Right cardiac atrium (tissue), 5 donors: ENCODE results near the gene USP28. TPM values are rescaled to one million over a fixed set of nuclear protein-coding genes. Genes with fewer than 3 reads are reported as not detected.

Experiments
- ATAC-seq, 2 donors: fragments of 200-7000 bp; cut with Tn5 transposase; one replicate each; pipeline versions ENCODE4 v1.8.0 to v1.9.1; 2020; ENCODE audit warnings: moderate library complexity in 2 of 2, mild to moderate bottlenecking in 1 of 2
- DNase-seq, 3 donors: peaks; one replicate each; pipeline ENCODE4 v3.0.0-alpha.2; 2020
- H3K27ac ChIP-seq: one replicate; pipeline ENCODE4 v1.5.1; 2013; ENCODE audit warnings: mild to moderate bottlenecking, low read length, control low read depth, moderate library complexity
- H3K27me3 ChIP-seq: one replicate; pipeline ENCODE4 v1.6.1; 2013; ENCODE audit not compliant: control insufficient read depth, insufficient read depth
- H3K4me1 ChIP-seq: one replicate; pipeline ENCODE4 v1.6.1; 2013; ENCODE audit warnings: low read length; ENCODE audit not compliant: control insufficient read depth, insufficient read depth
- H3K4me3 ChIP-seq: one replicate; pipeline ENCODE4 v1.5.1; 2013; ENCODE audit warnings: low read length, control low read depth
- H3K9me3 ChIP-seq: one replicate; pipeline ENCODE4 v1.6.1; 2013; ENCODE audit warnings: low read length; ENCODE audit not compliant: control insufficient read depth
- WGBS: extraction: QIAGEN DNeasy Blood & Tissue Kit; methylation state at CpG from one replicate; pipeline ENCODE4 v1.1.7; 2013; 5-methylcytosine and 5-hydroxymethylcytosine counted together
- intact Hi-C, 4 donors: fragments of 100-400 bp; cut with DNase I; formaldehyde crosslinking; loops; one replicate each; pipeline versions ENCODE4 v1.11.0 to v1.14.0; 2022 to 2023
- polyA plus RNA-seq: library from polyadenylated mRNA; stranded (reverse); fragments of 200-250 nt; gene quantifications from one replicate; pipeline ENCODE4 v1.2.3, GENCODE V29; 2013
- total RNA-seq, 4 donors: library from RNA; stranded (reverse); fragmentation: NEBNext Ultra II Directional; extraction: Animal tissue kit (Norgen Biotek cat#: 25700); gene quantifications; one replicate each; pipeline ENCODE4 v1.2.1, GENCODE V29; 2021
- donor health status: healthy with polysubstance abuse.
- donor health status: DM: no; HTN: yes; CAD: no.
- donor health status: DM: no; HTN: no; CAD: no.
- donor health status: DM: no; HTN: yes; CAD: no; lungs with severe emphysema.
- donor health status: DM: yes; HTN: yes; CAD: no.

USP28 gene
- total and polyA plus RNA-seq, 5 donors = 39.8 to 109 (median 99.3) TPM

DNA sequence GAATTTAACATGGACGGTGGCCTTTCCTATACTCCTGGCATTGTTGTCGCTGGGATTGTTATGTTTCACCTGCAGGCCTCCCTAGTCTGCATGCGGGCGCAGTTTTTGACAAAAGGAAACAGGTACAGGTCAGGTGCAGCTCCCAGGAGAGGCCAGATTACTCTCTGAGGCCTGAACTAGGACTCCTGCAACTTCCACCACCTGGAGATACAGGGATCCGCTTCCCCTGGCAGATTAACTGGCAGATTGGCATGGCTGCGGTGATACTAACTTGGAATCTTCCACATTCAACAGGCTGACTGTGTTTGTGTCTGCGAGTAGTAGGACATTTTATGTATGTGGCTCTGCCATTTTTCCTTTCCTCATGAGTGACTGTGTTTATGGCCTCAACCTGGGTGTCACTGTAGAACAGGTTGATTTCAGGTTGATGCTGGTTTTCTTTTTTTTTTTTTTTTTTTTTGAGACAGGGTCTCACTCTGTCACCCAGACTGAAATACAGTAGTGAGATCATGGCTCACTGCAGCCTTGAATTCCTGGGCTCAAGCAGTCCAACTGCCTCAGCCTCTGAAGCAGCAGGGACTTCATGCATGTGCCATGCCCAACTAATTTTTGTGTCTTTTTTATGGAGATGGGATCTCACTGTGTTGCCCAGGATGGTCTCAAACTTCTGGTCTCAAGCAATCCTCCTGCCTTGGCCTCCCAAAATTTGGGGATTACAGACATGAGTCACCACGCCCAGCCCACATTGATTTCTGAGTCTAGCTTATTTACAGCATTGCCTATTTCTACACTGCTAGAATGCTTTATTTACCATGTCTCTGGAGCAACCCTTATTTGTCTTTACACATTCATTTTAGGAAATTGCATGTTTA, 1.7 kb upstream of the USP28 start:
- H3K4me3 ChIP-seq = no peak overlapping the region
- intact Hi-C loops = no loop called here
- no peaks in the 10 kb centered on the region for H3K27me3 ChIP-seq
- ATAC-seq = no peak
- no peaks in the 10 kb centered on the region for H3K9me3 ChIP-seq
- WGBS = 96% methylated on average over 8 of the region's 8 CpGs
- H3K4me1 ChIP-seq = no peaks in the 10 kb centered on the region
- no peak overlapping the region for H3K27ac ChIP-seq
- DNase-seq = no peak

DNA sequence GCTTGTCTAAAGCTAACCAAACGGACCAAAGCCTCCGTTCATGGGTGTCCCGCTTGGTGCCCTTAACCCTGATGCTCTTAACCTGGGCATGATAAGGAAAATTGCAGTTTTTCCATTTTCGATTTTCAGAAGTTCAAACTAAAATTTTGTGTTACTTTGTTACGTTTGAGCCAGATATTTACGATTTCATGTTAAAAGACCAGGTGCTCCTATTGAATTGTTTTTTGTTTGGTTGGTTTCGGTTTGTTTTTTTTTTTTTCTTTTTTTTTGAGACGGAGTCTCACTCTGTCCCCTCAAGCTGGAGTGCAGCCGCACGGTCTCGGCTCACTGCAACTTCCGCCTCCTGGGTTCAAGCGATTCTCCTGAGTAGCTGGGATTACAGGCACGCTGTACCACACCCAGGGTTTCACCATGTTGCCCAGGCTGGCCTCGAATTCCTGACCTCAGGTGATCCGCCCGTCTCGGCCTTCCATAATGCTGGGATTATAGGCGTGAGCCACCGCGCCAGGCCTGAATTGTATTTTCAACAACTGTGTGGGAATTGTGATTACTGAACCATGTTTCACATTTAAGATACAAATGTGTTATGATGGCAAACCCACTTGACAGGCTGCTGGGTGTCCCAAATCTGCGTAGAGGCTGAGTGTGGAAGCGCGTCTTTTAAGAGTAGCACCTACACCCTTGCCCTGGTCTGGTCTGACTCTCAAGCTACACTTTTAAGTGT, 864 bp upstream of the USP28 start:
- peak overlapping the region; percentile 100 for H3K27ac ChIP-seq
- H3K27me3 ChIP-seq = no peaks in the 10 kb centered on the region
- intact Hi-C loops = no loop called here
- H3K9me3 ChIP-seq = no peaks in the 10 kb centered on the region
- peak overlapping the region; percentile 99 for H3K4me3 ChIP-seq
- ATAC-seq (no peak), DNase-seq (peak in 1 of 3 donors; percentile 61)
- H3K4me1 ChIP-seq = no peaks in the 10 kb centered on the region
- WGBS = 82% methylated on average over 24 of the region's 24 CpGs

DNA sequence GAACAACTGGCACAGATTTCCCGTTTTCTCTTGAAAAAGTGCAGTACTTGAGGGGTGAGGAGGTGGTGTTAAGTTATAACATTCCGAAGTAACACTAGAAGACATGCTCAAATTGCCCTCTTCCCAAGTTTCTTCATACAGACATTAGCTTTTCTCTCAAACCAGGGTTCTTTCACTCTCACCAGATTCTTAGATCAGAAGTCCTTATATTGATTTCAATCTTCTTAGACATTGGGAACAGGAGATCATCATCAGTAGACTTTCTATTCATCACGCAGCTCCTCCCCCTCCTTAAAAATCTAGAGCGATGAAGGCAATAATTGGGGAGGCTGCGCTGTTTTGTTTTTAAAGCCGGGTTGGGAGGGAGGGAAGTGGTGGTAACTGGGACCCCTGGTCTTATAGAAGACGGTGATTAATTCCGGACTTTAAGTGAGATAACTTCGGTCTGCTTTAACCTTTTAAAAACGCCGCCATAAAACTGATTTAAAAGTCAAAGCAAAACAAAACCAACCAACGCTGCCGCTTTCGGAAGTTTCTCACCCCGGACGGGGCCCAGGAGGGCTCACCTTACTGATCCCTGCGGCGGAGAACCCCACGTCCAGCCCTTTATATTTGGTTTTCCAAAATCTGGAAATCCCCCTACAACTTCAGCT, 665 bp downstream of the USP28 start:
- intact Hi-C loops = no loop called here
- H3K9me3 ChIP-seq = no peaks in the 10 kb centered on the region
- H3K4me1 ChIP-seq = no peaks in the 10 kb centered on the region
- H3K27ac ChIP-seq = peak overlapping the region; percentile 85
- no peak for ATAC-seq
- peak overlapping the region; percentile 99 for H3K4me3 ChIP-seq
- no peak for DNase-seq
- no peaks in the 10 kb centered on the region for H3K27me3 ChIP-seq
- WGBS = 4% methylated on average over 19 of the region's 19 CpGs

DNA sequence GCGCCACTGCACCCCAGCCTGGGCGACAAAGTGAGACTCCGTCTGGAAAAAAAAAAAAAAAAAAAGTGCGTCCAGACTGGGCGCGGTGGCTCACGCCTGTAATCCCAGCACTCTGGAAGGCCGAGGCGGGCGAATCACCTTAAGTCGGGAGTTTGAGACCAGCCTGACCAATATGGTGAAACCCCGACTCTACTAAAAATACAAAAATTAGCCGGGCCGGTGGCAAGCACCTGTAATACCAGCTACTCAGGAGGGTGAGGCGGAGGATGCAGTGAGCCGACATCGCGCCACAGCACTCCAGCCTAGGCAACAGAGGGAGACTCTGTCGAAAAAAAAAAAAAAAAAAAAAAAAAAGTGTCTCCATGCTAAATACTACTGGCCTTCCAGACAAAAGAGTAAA, 1.3 kb downstream of the USP28 start:
- 60% methylated on average over 19 of the region's 19 CpGs for WGBS
- Histone ChIP-seq H3K27me3 (no peaks in the 10 kb centered on the region), H3K4me3 (peak overlapping the region; percentile 99), H3K4me1 (no peaks in the 10 kb centered on the region), H3K9me3 (no peaks in the 10 kb centered on the region), H3K27ac (peak overlapping the region; percentile 70)
- DNase-seq = peak in 1 of 3 donors; percentile 52
- intact Hi-C loops = no loop called here
- no peak for ATAC-seq

DNA sequence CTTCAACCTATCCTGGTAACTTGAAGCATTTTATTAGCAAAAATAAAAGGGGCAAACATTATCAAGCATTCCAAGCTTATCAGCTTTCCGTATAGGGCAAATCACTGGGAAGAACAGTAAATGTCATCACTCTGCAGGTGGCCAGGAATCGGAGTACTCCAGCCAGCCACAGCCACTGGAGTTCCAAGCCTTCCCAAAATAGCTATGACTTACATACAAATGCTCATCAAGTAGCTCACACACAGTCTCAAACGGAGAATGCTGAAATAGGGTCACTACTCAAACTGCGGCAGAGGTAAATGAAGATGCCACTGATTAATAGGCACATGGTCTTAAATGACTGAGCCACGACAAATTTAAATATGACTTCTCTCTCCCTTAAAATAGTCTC, 2.1 kb downstream of the USP28 start:
- H3K27ac ChIP-seq = no peak overlapping the region
- intact Hi-C loops = no loop called here
- H3K9me3 ChIP-seq = no peaks in the 10 kb centered on the region
- 29% methylated on average over 5 of the region's 5 CpGs for WGBS
- DNase-seq = peak in 1 of 3 donors; percentile 32
- H3K4me3 ChIP-seq = peak overlapping the region; percentile 99
- ATAC-seq = peak; percentile 66 to 69
- H3K27me3 ChIP-seq = no peaks in the 10 kb centered on the region
- no peaks in the 10 kb centered on the region for H3K4me1 ChIP-seq

DNA sequence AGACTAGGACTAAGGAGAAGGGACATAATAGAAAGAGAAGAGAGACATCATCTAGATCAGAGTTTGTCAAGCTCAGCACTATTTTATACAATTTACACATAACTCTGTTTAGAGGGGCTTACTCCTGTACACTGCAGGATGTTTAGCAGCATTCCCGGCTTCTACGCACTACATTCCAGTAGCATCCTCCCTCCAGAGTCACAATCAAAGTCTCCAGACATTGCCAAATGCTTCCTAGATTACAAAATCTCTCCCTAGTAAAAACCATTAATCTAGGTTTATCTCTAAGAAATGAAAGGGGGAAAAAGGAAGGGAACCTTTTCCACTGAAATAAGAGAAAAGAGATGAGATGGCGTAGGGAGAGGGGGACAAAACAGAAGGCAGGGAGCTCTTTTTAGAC, 4.0 kb downstream of the USP28 start:
- no peak overlapping the region for H3K4me3 ChIP-seq
- H3K27me3 ChIP-seq = no peaks in the 10 kb centered on the region
- no peak for ATAC-seq
- no peak for DNase-seq
- WGBS = 63% methylated on average over 3 of the region's 3 CpGs
- intact Hi-C loops = no loop called here
- no peaks in the 10 kb centered on the region for H3K9me3 ChIP-seq
- H3K27ac ChIP-seq = peak overlapping the region; percentile 28
- no peaks in the 10 kb centered on the region for H3K4me1 ChIP-seq

DNA sequence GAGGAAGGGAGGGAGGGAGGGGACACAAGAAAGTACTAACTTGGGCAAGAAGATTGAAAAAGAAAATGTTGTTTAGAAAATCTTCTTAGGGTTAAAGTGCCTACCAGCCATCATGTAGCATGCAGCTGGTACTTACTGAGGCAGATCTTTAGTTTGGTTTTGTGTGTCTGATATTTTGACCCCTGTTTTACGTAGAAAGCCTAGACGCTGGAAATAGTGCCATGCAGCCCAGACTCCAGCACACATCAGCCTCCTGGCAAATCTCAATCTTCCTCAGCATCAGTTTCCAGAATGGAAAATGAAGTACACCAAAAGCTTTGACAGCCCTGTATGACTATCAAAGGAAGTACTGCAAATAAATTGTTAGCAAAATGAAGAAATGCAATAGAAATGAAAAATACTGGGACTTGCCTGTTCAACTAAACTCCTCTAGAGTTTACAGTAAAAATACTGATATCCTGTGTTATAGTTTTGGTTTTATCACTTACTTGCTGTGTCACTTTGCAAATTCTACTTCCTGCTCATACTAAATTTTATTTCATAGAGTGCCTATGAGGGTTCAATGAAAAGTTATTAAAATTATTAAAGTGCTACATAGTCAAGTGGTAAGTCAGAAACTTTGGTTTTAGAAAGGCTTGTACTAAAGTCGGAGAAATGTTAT, 7.4 kb downstream of the USP28 start:
- no peaks in the 10 kb centered on the region for H3K4me1 ChIP-seq
- no peaks in the 10 kb centered on the region for H3K27me3 ChIP-seq
- DNase-seq = no peak
- 64% methylated on average over 3 of the region's 3 CpGs for WGBS
- no peak overlapping the region for H3K27ac ChIP-seq
- H3K4me3 ChIP-seq = no peak overlapping the region
- no peak for ATAC-seq
- no peaks in the 10 kb centered on the region for H3K9me3 ChIP-seq
- intact Hi-C loops = no loop called here

DNA sequence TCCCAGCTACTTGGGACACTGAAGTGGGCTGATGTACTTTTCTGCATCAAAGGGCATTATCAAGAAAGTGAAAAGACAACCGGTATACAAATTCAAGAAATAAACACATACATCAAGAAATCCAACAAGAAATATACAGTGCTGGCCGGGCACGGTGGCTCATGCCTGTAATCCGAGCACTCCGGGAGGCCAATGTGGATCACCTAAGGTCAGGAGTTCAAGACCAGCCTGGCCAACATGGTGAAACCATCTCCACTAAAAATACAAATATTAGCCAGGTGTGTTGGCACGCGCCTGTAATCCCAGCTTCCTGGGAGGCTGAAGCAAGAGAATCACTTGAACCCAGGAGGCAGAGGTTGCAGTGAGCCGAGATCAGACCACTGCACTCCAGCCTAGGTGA, 9.5 kb downstream of the USP28 start:
- Histone ChIP-seq H3K27ac (no peak overlapping the region), H3K4me1 (peaks cover 1% of the 10 kb centered on the region), H3K4me3 (no peak overlapping the region), H3K27me3 (no peaks in the 10 kb centered on the region), H3K9me3 (no peaks in the 10 kb centered on the region)
- WGBS = 94% methylated on average over 8 of the region's 8 CpGs
- DNase-seq = no peak
- no peak for ATAC-seq
- intact Hi-C loops = no loop called here

DNA sequence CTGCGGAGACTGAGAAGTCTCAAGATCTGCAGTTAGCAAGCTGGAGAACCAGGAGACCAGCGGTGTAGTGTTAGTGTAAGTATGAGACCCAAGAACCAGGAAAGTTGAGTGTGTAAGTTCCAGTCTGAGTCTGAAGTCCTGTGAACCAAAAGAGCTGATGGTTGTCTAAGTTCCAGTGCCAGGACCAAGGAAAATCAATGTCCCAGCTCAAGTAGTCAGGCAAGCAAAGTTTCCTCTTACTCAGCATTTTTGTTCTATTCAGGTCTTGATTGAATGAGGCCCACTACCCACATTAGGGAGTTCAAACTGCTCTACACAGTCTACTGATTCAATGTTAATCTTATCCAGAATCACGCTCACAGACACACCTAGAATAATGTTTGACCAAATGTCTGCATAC, 11.0 kb downstream of the USP28 start:
- no peak overlapping the region for H3K27ac ChIP-seq
- peaks cover 3% of the 10 kb centered on the region for H3K4me1 ChIP-seq
- ATAC-seq = no peak
- H3K4me3 ChIP-seq = no peak overlapping the region
- intact Hi-C loops = no loop called here
- DNase-seq = no peak
- no peaks in the 10 kb centered on the region for H3K27me3 ChIP-seq
- no peaks in the 10 kb centered on the region for H3K9me3 ChIP-seq
- 98% methylated on average over 3 of the region's 3 CpGs for WGBS

DNA sequence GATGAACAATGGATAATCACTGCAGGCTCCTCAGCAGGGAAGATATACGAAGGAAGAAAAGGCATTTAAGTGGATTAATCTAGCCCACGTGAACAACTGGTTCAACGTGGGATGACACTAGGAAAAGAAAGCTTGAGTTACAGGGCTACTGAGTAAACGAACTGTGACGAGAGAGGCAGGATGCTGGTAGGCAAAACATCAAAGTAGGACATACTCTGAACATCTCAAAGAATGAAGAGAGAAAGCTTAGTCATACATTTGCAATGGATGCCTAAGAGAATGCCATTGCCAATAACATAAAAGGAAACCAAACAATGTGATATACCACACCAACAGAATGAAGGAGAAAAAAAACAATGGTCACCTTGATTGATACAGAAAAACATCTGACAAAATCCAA, 12.9 kb downstream of the USP28 start:
- Histone ChIP-seq H3K27me3 (no peaks in the 10 kb centered on the region), H3K4me1 (peaks cover 6% of the 10 kb centered on the region), H3K27ac (no peak overlapping the region), H3K9me3 (no peaks in the 10 kb centered on the region), H3K4me3 (no peak overlapping the region)
- ATAC-seq (no peak), DNase-seq (no peak)
- intact Hi-C loops = no loop called here
- 62% methylated on average over 5 of the region's 5 CpGs for WGBS

DNA sequence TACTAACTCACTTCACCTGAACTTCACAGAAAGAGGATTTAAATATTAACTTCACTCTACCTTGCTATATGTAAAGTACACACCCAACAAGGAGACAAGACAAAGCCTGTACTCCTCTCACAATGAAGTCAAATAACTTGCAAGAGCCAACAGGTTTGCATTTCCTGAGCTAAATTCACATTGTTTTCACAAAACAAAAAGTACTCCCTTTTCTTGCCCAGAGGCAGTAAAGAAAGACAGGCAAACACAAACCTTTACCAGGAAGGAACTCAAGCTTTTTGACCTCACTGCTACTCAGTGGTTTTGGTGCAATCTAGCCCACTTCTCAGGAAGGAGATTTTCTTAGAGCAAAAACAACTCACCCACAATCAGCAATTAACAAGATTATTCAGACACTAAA, 15.7 kb downstream of the USP28 start:
- Histone ChIP-seq H3K4me1 (peaks cover 6% of the 10 kb centered on the region), H3K4me3 (no peak overlapping the region), H3K9me3 (no peaks in the 10 kb centered on the region), H3K27me3 (no peaks in the 10 kb centered on the region), H3K27ac (no peak overlapping the region)
- DNase-seq = no peak
- intact Hi-C loops = no loop called here
- ATAC-seq = no peak
